ENCODE data around the gene FAM227B. TPM values are rescaled to one million over a fixed set of nuclear protein-coding genes. Genes with fewer than 3 reads are reported as not detected.
A peak's percentile ranks its signal among the peaks of the same experiment; 100 is the strongest.
"Not testable (repeated sequence)": the region's sequence is repeated elsewhere in the genome, so short reads cannot be mapped to it uniquely, and the experiment has no call there.

Gene FAM227B
- total RNA-seq, 2 donors from 2014 or later = 8.2 to 9.8 TPM

GRCh38 chr15:49512739-49513138 lies 107.9 kb downstream of the FAM227B start:
- ATAC-seq; intact Hi-C loops (cut with DNase I); DNase-seq: not testable (repeated sequence)

DNA sequence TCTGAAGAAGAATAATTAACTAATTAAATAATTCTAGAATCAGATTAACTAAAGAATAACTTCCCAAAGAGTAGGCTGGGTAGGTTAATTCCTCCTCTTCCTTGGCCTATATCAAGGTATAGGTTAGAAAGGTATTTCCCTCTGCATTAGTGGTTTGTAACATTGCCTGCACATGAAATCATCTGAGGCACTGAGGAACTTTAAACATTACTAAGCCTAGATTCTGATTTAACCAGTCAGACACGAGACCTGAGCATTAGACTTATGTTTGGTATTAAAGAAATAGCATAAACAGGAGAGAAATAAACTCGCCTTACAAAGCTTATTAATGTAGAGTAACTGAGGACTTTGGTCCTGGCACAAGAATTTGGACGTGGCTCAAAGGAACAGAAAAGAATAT lies 113.4 kb downstream of the FAM227B start:
- intact Hi-C loops (cut with DNase I) = no loop called here
- ATAC-seq = no peak
- no peak for DNase-seq

GRCh38 chr15:49506341-49506740 lies 114.3 kb downstream of the FAM227B start:
- intact Hi-C loops (cut with DNase I) = no loop called here
- DNase-seq = no peak
- ATAC-seq = no peak

- intact Hi-C loops (cut with DNase I) = no loop called here
- DNase-seq (no peak), ATAC-seq (no peak)
Measured at GRCh38 chr15:49501586-49501985, 119.0 kb downstream of the FAM227B start.

GRCh38 chr15:49495993-49496753 lies 124.4 kb downstream of the FAM227B start:
- DNase-seq (no peak), ATAC-seq (no peak)
- intact Hi-C loops (cut with DNase I) = no loop called here

DNA sequence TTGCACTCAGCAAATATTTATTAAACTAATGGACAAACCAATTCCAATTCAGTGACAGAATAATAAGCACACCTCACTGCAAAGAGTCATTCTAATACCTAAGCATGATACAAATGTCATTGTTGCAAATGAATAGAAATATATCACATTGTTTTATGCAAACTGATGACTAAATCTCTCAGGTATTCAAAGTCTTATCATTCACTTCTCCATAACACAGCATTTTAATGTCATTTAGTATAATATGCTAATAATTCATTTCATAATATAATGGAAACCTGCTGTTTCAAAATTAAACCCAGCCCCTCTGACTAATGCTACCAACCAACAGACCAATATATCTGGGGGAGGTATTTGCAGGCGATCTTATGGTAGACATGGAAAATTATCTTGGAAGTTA lies 125.8 kb downstream of the FAM227B start:
- intact Hi-C loops (cut with DNase I) = no loop called here
- ATAC-seq = no peak
- DNase-seq = no peak

GRCh38 chr15:49492830-49493229 lies 127.8 kb downstream of the FAM227B start:
- intact Hi-C loops (cut with DNase I) = no loop called here
- no peak for ATAC-seq
- no peak for DNase-seq

GRCh38 chr15:49492151-49492550 lies 128.5 kb downstream of the FAM227B start:
- DNase-seq (no peak), ATAC-seq (no peak)
- intact Hi-C loops (cut with DNase I) = no loop called here

DNA sequence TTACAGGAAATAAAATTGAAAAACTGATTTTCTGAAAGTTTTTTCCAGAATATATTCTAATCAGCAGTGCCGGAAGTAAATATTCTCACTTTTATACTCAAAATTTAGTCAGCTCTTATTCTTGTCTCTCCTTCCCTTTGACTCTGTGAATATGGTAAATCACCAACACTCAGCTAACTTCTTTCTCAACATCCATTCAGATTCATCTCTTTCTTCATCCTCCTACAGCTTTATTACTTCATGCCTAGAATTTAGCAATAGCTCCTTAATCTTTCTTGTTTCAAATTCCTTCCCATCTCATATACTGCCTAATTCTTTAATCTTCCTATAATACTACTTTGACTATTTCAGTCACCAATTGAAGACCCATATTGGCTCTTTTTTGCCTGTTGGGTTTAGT lies 129.7 kb downstream of the FAM227B start:
- ATAC-seq = no peak
- no peak for DNase-seq
- intact Hi-C loops (cut with DNase I) = no loop called here

GRCh38 chr15:49485401-49485800 lies 135.2 kb downstream of the FAM227B start:
- intact Hi-C loops (cut with DNase I); ATAC-seq; DNase-seq: not testable (repeated sequence)

- DNase-seq; ATAC-seq; intact Hi-C loops (cut with DNase I): not testable (repeated sequence)
Measured at GRCh38 chr15:49478982-49479381, 141.6 kb downstream of the FAM227B start.

GRCh38 chr15:49478021-49478420 lies 142.6 kb downstream of the FAM227B start:
- ATAC-seq; DNase-seq; intact Hi-C loops (cut with DNase I): not testable (repeated sequence)

- intact Hi-C loops (cut with DNase I) = no loop called here
- no peak for DNase-seq
Measured at GRCh38 chr15:49473031-49473430, 147.6 kb downstream of the FAM227B start.

GRCh38 chr15:49472338-49472737 lies 148.3 kb downstream of the FAM227B start:
- ATAC-seq (no peak), DNase-seq (no peak)
- intact Hi-C loops (cut with DNase I) = no loop called here

More at GRCh38 chr15:49473031-49473430, 147.6 kb downstream of the FAM227B start:
- no peak for ATAC-seq

- no peak for ATAC-seq
- DNase-seq = no peak
- intact Hi-C loops (cut with DNase I) = no loop called here
Measured at GRCh38 chr15:49471733-49472132, 148.9 kb downstream of the FAM227B start.

GRCh38 chr15:49471248-49471647 lies 149.4 kb downstream of the FAM227B start:
- intact Hi-C loops (cut with DNase I); ATAC-seq: not testable (repeated sequence)

DNA sequence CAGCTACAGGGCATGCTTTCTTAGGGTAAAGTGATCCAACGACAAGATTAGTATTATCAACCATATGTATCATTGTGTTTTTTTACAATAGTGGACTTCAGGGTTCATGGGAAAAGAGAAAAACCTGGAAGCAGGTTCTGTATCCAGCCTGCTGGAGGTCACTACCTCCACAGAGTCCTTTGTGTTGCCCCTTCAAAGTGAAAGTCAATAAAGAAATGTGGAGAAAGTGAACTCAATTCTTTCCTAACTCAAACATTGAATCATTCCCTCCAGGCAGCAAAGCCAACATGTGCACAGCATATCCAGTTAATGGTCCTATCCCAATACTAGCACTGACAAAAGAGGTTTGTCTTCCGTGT lies 152.2 kb downstream of the FAM227B start:
- DNase-seq (no peak), ATAC-seq (peak; percentile 33 to 59)
- intact Hi-C loops (cut with DNase I) = no loop called here

More at GRCh38 chr15:49471248-49471647, 149.4 kb downstream of the FAM227B start:
- peak; percentile 36 for DNase-seq

DNA sequence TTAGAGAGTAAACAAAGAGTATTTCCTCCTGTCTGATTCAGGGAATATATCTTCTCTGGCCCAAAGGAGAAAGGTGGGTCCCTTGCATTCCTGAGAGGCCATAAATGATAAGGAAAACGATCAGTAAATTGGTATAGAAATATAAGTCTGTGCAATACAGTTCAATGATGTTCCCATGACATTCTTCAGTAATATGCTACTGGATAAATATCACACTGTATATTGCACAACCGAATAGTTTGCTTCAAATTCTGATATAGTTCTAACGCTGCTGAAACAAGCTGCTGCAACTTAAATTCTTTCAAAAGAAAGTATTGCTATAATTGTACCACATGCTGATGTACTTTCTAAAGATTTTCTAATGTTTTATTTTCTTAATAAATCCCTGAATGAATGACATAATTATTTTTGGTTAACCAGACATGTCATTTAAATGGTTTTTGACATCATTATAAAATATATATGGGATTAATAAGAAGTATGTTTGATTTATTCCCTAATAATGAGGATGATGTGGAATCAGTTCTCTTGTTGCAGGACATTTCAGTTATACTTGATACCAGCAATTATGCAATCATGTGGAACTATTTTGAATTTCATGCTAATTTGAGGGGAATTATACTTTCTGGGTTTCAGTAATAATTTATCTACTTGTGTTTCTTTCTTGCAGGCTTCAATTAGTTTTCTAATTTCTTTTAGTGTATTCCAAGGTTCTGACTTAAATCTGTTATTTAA lies 152.7 kb downstream of the FAM227B start:
- intact Hi-C loops (cut with DNase I) = no loop called here
- ATAC-seq (no peak), DNase-seq (no peak)

DNA sequence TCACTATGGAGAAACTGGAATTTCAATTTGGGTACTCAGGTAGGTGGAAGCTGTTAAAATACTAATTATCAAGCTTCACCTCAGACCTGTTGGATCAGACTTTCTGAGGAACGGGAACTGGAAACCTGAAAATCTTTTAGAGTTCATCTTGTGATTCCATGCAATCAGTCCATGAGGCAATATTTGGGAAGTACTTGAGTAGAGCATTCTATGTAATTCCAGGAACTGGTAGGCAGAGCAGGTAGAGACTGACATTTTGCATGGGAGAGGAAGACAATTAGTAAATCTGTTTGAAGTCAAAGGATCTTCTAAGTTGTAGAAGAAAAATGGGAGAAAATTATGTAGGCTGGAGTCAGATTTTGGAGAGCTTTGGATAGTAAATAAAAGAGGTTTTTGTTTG lies 154.5 kb downstream of the FAM227B start:
- intact Hi-C loops (cut with DNase I) = no loop called here
- ATAC-seq = no peak
- DNase-seq = no peak

DNA sequence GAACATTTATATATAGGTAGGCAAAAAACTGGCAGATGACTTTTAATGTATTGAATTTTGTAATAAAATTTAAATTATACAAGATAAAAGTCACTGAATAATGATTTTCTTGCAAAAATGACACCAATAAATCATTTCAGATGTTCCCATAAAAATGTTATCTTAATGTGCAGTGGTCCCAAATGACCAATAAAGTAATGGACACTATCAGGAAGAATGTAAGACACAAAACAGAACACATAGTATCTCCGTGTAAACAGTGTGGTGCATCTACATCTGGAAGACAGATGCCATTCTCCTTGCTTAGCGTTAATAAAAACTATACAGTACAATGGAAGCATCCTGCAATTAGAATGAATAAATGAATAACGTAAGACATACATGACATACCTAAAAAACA lies 156.1 kb downstream of the FAM227B start:
- intact Hi-C loops (cut with DNase I) = no loop called here
- DNase-seq = no peak
- no peak for ATAC-seq

All from left cardiac atrium (tissue), 4 donors.